Measurements from ENCODE around the gene ISG15.
A peak's percentile ranks its signal among the peaks of the same experiment; 100 is the strongest.
"Not testable (repeated sequence)": the region's sequence is repeated elsewhere in the genome, so short reads cannot be mapped to it uniquely, and the experiment has no call there.

ISG15 gene

GRCh38 chr1:975365-975764 is 37.9 kb upstream of the ISG15 start:
- DNase-seq (ENCODE audit: low spot score) = no peak

- peak; percentile 59 for DNase-seq (ENCODE audit: low spot score)
Observed at GRCh38 chr1:975896-976683, 37.2 kb upstream of the ISG15 start.

GRCh38 chr1:976791-977190 is 36.5 kb upstream of the ISG15 start:
- not testable (repeated sequence) for DNase-seq (ENCODE audit: low spot score)

GRCh38 chr1:978069-978834 is 35.0 kb upstream of the ISG15 start:
- DNase-seq (ENCODE audit: low spot score) = no peak

GRCh38 chr1:978835-979743 is 34.2 kb upstream of the ISG15 start:
- DNase-seq (ENCODE audit: low spot score) = no peak

- DNase-seq (ENCODE audit: low spot score) = no peak
Observed at GRCh38 chr1:979744-980072, 33.6 kb upstream of the ISG15 start.

- no peak for DNase-seq (ENCODE audit: low spot score)
Observed at GRCh38 chr1:980137-980571, 33.1 kb upstream of the ISG15 start.

- no peak for DNase-seq (ENCODE audit: low spot score)
Observed at GRCh38 chr1:980602-981395, 32.5 kb upstream of the ISG15 start.

- DNase-seq (ENCODE audit: low spot score) = no peak
Observed at GRCh38 chr1:981491-981954, 31.8 kb upstream of the ISG15 start.

- DNase-seq (ENCODE audit: low spot score) = no peak
Observed at GRCh38 chr1:981955-982558, 31.2 kb upstream of the ISG15 start, which contains the start of gene PERM1. PERM1 (minus strand) TSS chr1:982093; CDS start chr1:981029, 1,064 bp downstream.

- no peak for DNase-seq (ENCODE audit: low spot score)
Observed at GRCh38 chr1:982765-983436, 30.4 kb upstream of the ISG15 start.

GRCh38 chr1:983798-984475 is 29.4 kb upstream of the ISG15 start:
- no peak for DNase-seq (ENCODE audit: low spot score)

- DNase-seq (ENCODE audit: low spot score) = no peak
Observed at GRCh38 chr1:984476-984814, 28.9 kb upstream of the ISG15 start.

- DNase-seq (ENCODE audit: low spot score) = no peak
Observed at GRCh38 chr1:985126-985525, 28.2 kb upstream of the ISG15 start.

GRCh38 chr1:988061-988460 is 25.2 kb upstream of the ISG15 start:
- not testable (repeated sequence) for DNase-seq (ENCODE audit: low spot score)

GRCh38 chr1:991275-991674 is 22.0 kb upstream of the ISG15 start:
- not testable (repeated sequence) for DNase-seq (ENCODE audit: low spot score)

GRCh38 chr1:991895-992294 is 21.4 kb upstream of the ISG15 start:
- DNase-seq (ENCODE audit: low spot score) = no peak

- no peak for DNase-seq (ENCODE audit: low spot score)
Observed at GRCh38 chr1:992362-992761, 20.9 kb upstream of the ISG15 start.

GRCh38 chr1:993379-993995 is 19.8 kb upstream of the ISG15 start:
- no peak for DNase-seq (ENCODE audit: low spot score)

All from cerebellar cortex (tissue), 1 donor.